WTC11 (cell line): ENCODE measurements around the gene IRS1. TPM values are rescaled to one million over a fixed set of nuclear protein-coding genes. Genes with fewer than 3 reads are reported as not detected.

Experiments
- ATAC-seq: fragments of 200-7000 bp; cut with Tn5 transposase; 2 replicates; pipeline ENCODE4 v1.10.0; 2021; ENCODE audit warnings: mild to moderate bottlenecking, moderate library complexity
- CTCF ChIA-PET: fragments of 300-600 bp; sonication (Branson Sonifier 250); formaldehyde crosslinking; loops from one replicate; lab custom pipeline; 2021; ENCODE audit warnings: antibody characterized with exemption; lab: Charles Lee
- POLR2A ChIA-PET: fragments of 350-600 bp; sonication (Branson Sonifier 250); formaldehyde crosslinking; loops from one replicate; lab custom pipeline; 2021; ENCODE audit warnings: antibody characterized with exemption; lab: Charles Lee
- DNase-seq: peaks from one replicate; pipeline ENCODE4 v3.0.0; 2021; ENCODE audit warnings: low spot score
- H3K27ac Mint-ChIP-seq: 2 replicates; pipeline ENCODE4 v1.8.0; 2021; ENCODE audit warnings: mixed read lengths
- H3K27me3 Mint-ChIP-seq: 2 replicates; pipeline ENCODE4 v1.8.0; 2021; ENCODE audit warnings: low read depth, mild to moderate bottlenecking, moderate library complexity, mixed read lengths
- H3K36me3 Mint-ChIP-seq: 2 replicates; pipeline ENCODE4 v1.8.0; 2021; ENCODE audit warnings: mixed read lengths
- H3K4me1 Mint-ChIP-seq: 2 replicates; pipeline ENCODE4 v1.8.0; 2022; ENCODE audit warnings: mixed read lengths
- H3K4me3 Mint-ChIP-seq: 2 replicates; pipeline ENCODE4 v1.8.0; 2021; ENCODE audit warnings: mild to moderate bottlenecking, moderate library complexity, mixed read lengths
- H3K9me3 Mint-ChIP-seq: 2 replicates; pipeline ENCODE4 v1.8.0; 2021; ENCODE audit warnings: mixed read lengths
- ATF3 ChIP-seq: sonication (generic); formaldehyde crosslinking; conservative IDR thresholded peaks from 2 replicates; pipeline ENCODE4 v1.8.1; 2022; ENCODE audit warnings: mild to moderate bottlenecking, missing genetic modification reagents
- CREB1 ChIP-seq: sonication (generic); formaldehyde crosslinking; IDR thresholded peaks from 2 replicates; pipeline ENCODE4 v1.8.0; 2023; ENCODE audit warnings: mild to moderate bottlenecking, missing genetic modification reagents
- CTCF ChIP-seq: fragments of 200-600 bp; IDR thresholded peaks from 2 replicates; pipeline ENCODE4 v1.8.0; 2022; ENCODE audit warnings: antibody characterized with exemption
- ELF4 ChIP-seq: sonication (generic); formaldehyde crosslinking; IDR thresholded peaks from 2 replicates; pipeline ENCODE4 v1.8.1; 2022; ENCODE audit warnings: low read depth, mild to moderate bottlenecking, moderate library complexity, missing genetic modification reagents
- MXD4 ChIP-seq: fragments of 250-450 bp; sonication (Bioruptor Pico); IDR thresholded peaks from 2 replicates; pipeline ENCODE4 v1.8.0; 2021; ENCODE audit warnings: mild to moderate bottlenecking, moderate library complexity, borderline replicate concordance
- MYBL2 ChIP-seq: sonication (generic); formaldehyde crosslinking; IDR thresholded peaks from 2 replicates; pipeline ENCODE4 v1.8.1; 2023; ENCODE audit warnings: mild to moderate bottlenecking, moderate library complexity, missing genetic modification reagents
- PRDM15 ChIP-seq: sonication (generic); formaldehyde crosslinking; IDR thresholded peaks from 2 replicates; pipeline ENCODE4 v1.8.0; 2022; ENCODE audit warnings: missing genetic modification reagents
- PREB ChIP-seq: sonication (generic); formaldehyde crosslinking; IDR thresholded peaks from 2 replicates; pipeline ENCODE4 v1.8.1; 2022; ENCODE audit warnings: mild to moderate bottlenecking, missing genetic modification reagents, moderate library complexity, borderline replicate concordance
- RORB ChIP-seq: fragments of 250-450 bp; sonication (Bioruptor Pico); IDR thresholded peaks from 2 replicates; pipeline ENCODE4 v1.9.0; 2021; ENCODE audit warnings: mild to moderate bottlenecking
- ZNF263 ChIP-seq: sonication (generic); formaldehyde crosslinking; IDR thresholded peaks from 2 replicates; pipeline ENCODE4 v1.8.1; 2022; ENCODE audit warnings: low read depth, mild to moderate bottlenecking, moderate library complexity, missing genetic modification reagents
- ZNF281 ChIP-seq: sonication (generic); formaldehyde crosslinking; IDR thresholded peaks from 2 replicates; pipeline ENCODE4 v1.8.0; 2023; ENCODE audit warnings: mild to moderate bottlenecking, missing genetic modification reagents
- ZNF317 ChIP-seq: sonication (generic); formaldehyde crosslinking; IDR thresholded peaks from 2 replicates; pipeline ENCODE4 v1.8.1; 2023; ENCODE audit warnings: low read depth, mild to moderate bottlenecking, moderate library complexity, missing genetic modification reagents, borderline replicate concordance
- ZNF416 ChIP-seq: fragments of 250-450 bp; sonication (Bioruptor Pico); IDR thresholded peaks from 2 replicates; pipeline ENCODE4 v1.9.0; 2021; ENCODE audit warnings: mild to moderate bottlenecking, inconsistent platforms
- ZNF425 ChIP-seq: fragments of 250-450 bp; sonication (Bioruptor Pico); conservative IDR thresholded peaks from 2 replicates; pipeline ENCODE4 v1.9.0; 2021; ENCODE audit warnings: mild to moderate bottlenecking
- ZNF532 ChIP-seq: fragments of 250-450 bp; sonication (Bioruptor Pico); IDR thresholded peaks from 2 replicates; pipeline ENCODE4 v1.9.0; 2021; ENCODE audit warnings: mild to moderate bottlenecking, borderline replicate concordance
- total RNA-seq: library from RNA; stranded (reverse); gene quantifications from 3 replicates; pipeline ENCODE4 v1.2.3, GENCODE V29; 2021

The IRS1 gene
- total RNA-seq, 1 experiment from 2014 or later = 22.9 TPM

GRCh38 chr2:226835796-226836547 lies 36.4 kb upstream of the IRS1 start, which contains the start of gene RHBDD1 (continued):
- no peak for TF ChIP-seq RORB (CRISPR knock-in tag)
- TF ChIP-seq ZNF281 (CRISPR knock-in tag) = peak; percentile 98
- TF ChIP-seq ZNF425 = no peak
- TF ChIP-seq ZNF263 = peak; percentile 55; the same call in 1 of the 2 replicates
- TF ChIP-seq ZNF317 (CRISPR knock-in tag) = peak; percentile 82
- TF ChIP-seq CREB1 (CRISPR knock-in tag) = peak; percentile 99
- TF ChIP-seq MXD4 (CRISPR knock-in tag) = no peak
- TF ChIP-seq ZNF532 = peak; percentile 72; the same call in 1 of the 2 replicates
- TF ChIP-seq PREB (CRISPR knock-in tag) = peak; percentile 93; the same call in 1 of the 2 replicates
- TF ChIP-seq MYBL2 (CRISPR knock-in tag) = peak; percentile 98
- TF ChIP-seq, all 79 proteins: peak for 57

GRCh38 chr2:226835420-226835795 lies 35.8 kb upstream of the IRS1 start:
- Mint-ChIP-seq H3K4me3 (peak overlapping the region; percentile 76), H3K27ac (0 out of 2 replicates have a peak overlapping the region, but pooled peaks have one; percentile 76), H3K36me3 (peaks cover 3% of the 10 kb centered on the region), H3K27me3 (peaks cover 11% of the 10 kb centered on the region), H3K9me3 (no peaks in the 10 kb centered on the region), H3K4me1 (peaks cover 13% of the 10 kb centered on the region)
- POLR2A ChIA-PET = interaction anchor here (1.3 to 2.3 kb wide), 2 partner anchors 37 to 188 kb away, joined by 3 to 11 read pairs; partner anchors contain the start of gene IRS1
- CTCF ChIA-PET = interaction anchor here (0.5 to 2.7 kb wide), 4 partner anchors 32 to 1168 kb away, joined by 3 to 9 read pairs (median 4); no protein-coding TSS in a partner anchor
- peak; percentile 64 for DNase-seq
- peak; percentile 57 for ATAC-seq
- no peak for TF ChIP-seq RORB (CRISPR knock-in tag)
- TF ChIP-seq ELF4 (CRISPR knock-in tag) = no peak
- no peak for TF ChIP-seq ATF3 (CRISPR knock-in tag)
- no peak for TF ChIP-seq ZNF416 (CRISPR knock-in tag)
- TF ChIP-seq PREB (CRISPR knock-in tag) = no peak
- no peak for TF ChIP-seq CREB1 (CRISPR knock-in tag)
- TF ChIP-seq PRDM15 (CRISPR knock-in tag) = no peak
- no peak for TF ChIP-seq CTCF
